Esophagus muscularis mucosa (tissue), 4 donors: ENCODE measurements around the gene OLFM4.

Experiments
- CTCF ChIP-seq, 3 experiments: fragments of 200-600 bp in 2 of 3; fragments of 450-650 bp in 1 of 3; sonication (generic) in 2 of 3; IDR thresholded peaks; one replicate each; pipeline ENCODE4 v1.5.1; 2017 to 2019; ENCODE audit warnings: antibody characterized with exemption in 3 of 3, mild to moderate bottlenecking in 2 of 3, moderate library complexity in 1 of 3
- EP300 ChIP-seq: sonication (generic); formaldehyde crosslinking; IDR thresholded peaks from one replicate; pipeline ENCODE4 v1.6.1; 2017; ENCODE audit warnings: antibody characterized with exemption
- POLR2A ChIP-seq: fragments of 450-650 bp; IDR thresholded peaks from one replicate; pipeline ENCODE4 v1.6.1; 2017; ENCODE audit warnings: antibody characterized with exemption, moderate library complexity, mild to moderate bottlenecking, low read depth
- POLR2AphosphoS5 ChIP-seq, 2 donors: sonication (generic); formaldehyde crosslinking; IDR thresholded peaks; one replicate each; pipeline ENCODE4 v1.6.1; 2017; ENCODE audit warnings: antibody characterized with exemption in 2 of 2

- no peak for TF ChIP-seq CTCF (IDR thresholded peaks at IDR 0.05)
- no peak for TF ChIP-seq POLR2A
- TF ChIP-seq POLR2AphosphoS5 (IDR thresholded peaks at IDR 0.05) = no peak
- no peak for TF ChIP-seq EP300
Observed at GRCh38 chr13:53066411-53066810, 37.8 kb downstream of the OLFM4 start.
